HUDEP-2 (cell line): Measurements from ENCODE around the gene NECAB2.

Source experiments
- DNase-seq, 76 experiments: peaks; one replicate each; lab custom pipeline; 2025; ENCODE audit not compliant: unreplicated experiment in 76 of 76; lab: John Stamatoyannopoulos, UW

The NECAB2 gene

GRCh38 chr16:83981799-83982198 lies 13.8 kb downstream of the NECAB2 start:
- no peak for DNase-seq

- no peak for DNase-seq
Measured at GRCh38 chr16:83983491-83983890, 15.4 kb downstream of the NECAB2 start.

DNA sequence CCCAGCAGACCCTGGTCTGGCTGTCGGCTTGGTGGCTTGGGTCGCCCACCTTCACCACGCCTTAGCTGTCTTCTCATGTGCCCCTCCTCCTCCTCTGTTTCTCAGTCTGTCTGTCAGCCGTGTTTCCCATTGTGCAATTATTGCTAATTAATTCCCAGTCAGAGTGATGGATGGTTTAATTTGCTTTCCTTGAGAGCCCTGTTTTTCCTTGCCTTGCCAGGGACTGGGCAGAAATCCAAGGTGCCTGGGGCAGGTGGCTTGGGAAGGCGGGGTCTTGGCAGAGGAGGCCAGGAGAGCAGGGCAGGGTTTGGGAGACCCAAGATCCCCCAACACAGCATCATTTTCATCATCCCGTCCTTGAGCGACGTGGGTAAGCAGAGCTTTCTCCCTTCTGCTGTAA lies 21.3 kb downstream of the NECAB2 start:
- DNase-seq = no peak

DNA sequence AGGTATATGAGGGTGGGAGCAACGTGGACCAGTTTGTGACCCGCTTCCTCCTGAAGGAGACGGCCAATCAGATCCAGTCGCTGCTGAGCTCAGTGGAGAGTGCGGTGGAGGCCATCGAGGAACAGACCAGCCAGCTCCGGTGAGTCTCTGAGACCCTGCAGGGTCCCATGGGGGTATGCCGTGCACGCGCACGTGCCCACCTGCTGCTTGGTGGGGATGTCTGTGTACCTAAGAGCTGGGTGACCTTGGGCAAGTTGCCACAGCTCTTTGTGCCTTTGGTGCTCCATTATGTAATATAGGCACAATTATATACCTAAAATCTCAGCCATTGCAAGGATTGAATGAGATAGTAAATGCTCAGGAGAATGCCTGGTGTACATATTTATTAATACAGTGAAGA lies 22.4 kb downstream of the NECAB2 start:
- DNase-seq = no peak

GRCh38 chr16:83992624-83993023 lies 24.6 kb downstream of the NECAB2 start:
- DNase-seq = peak in 3 of 76 experiments; percentile 2 to 22 (median 5)

GRCh38 chr16:83994087-83994486 lies 26.0 kb downstream of the NECAB2 start:
- DNase-seq = no peak

DNA sequence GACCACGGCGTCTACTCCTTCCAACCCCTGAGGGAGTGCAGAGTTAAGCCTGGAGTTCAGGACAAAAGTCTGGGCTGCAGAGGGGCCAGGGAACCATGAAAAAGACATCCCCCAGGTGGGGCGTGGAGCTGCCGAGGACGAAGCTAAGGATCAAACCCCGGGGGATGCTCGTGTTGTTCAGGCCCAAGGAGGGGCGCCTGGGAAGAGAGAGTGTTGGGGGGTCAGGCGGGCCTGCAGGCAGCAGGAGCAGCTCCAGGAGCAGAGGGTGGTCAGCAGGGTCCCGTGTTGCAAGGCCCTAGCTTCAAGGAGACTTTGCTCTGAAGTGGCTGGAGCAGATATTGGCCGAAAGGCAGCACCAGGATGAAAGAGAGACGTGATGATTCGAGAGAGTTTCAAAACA lies 26.7 kb downstream of the NECAB2 start:
- DNase-seq = no peak

- no peak for DNase-seq
Measured at GRCh38 chr16:83995754-83996153, 27.7 kb downstream of the NECAB2 start.

GRCh38 chr16:83996481-83997252 lies 28.6 kb downstream of the NECAB2 start:
- no peak for DNase-seq

DNA sequence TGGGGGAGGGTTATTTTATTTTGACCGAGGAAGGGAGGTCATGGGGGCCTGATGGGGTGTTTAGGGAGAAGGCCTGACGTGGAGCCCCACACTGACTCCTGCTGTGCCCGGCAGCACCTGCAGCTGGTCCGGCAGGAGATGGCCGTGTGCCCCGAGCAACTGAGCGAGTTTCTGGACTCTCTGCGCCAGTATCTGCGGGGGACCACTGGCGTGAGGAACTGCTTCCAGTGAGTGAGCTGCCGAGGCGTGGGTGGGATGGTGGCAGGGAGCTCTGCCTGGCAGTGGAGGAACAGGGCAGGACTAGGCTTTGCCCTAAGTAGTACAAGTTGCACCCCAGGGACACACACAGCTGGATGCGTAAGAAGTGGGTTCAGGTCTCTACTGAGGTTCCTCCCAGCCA lies 30.0 kb downstream of the NECAB2 start:
- no peak for DNase-seq

GRCh38 chr16:84000989-84001642 lies 33.1 kb downstream of the NECAB2 start:
- no peak for DNase-seq

- DNase-seq = no peak
Measured at GRCh38 chr16:84001726-84002125, 33.7 kb downstream of the NECAB2 start.

GRCh38 chr16:84003038-84003437 lies 35.0 kb downstream of the NECAB2 start:
- no peak for DNase-seq

DNA sequence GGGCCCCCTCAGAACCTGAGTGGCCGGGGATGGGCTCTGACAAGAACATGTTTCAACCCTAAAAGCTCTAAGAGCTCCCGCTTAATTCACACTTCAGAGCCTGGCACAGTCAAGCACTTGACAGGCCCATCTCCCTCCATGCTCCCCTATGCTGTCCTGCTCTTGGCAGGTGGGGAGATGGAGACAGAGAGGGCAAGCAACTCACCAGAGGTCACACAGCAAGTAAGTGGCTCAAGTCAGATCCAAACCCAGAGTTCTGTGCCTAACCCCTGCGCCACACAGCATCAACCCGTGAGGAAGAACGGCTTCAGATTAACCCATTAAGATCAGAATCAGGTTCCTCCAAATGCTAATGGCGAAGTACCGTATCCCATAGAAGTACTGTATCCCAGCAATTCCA lies 36.4 kb downstream of the NECAB2 start:
- DNase-seq = no peak

GRCh38 chr16:84005391-84005790 lies 37.3 kb downstream of the NECAB2 start:
- no peak for DNase-seq

GRCh38 chr16:84007520-84007919 lies 39.5 kb downstream of the NECAB2 start:
- DNase-seq = no peak

DNA sequence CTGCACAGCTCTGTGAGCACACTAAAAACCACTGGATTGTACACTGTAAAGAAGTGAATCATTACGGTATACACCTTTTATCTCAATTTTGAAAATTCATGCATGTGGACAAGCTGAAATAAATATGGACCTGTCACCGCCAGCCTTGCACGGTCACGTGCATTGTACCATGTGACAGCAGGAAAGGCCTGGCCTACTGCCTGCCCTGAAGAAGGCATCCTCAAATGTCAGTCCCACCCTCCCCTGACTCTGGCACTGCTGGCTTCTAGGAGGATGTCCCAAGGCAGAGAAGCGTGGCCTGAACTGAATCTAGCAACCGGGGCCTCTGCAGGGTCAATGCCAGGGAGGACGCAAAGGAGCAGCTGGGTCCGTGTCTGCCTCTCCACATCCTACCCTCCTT lies 39.9 kb downstream of the NECAB2 start:
- no peak for DNase-seq

GRCh38 chr16:84009282-84009681 lies 41.2 kb downstream of the NECAB2 start:
- no peak for DNase-seq

DNA sequence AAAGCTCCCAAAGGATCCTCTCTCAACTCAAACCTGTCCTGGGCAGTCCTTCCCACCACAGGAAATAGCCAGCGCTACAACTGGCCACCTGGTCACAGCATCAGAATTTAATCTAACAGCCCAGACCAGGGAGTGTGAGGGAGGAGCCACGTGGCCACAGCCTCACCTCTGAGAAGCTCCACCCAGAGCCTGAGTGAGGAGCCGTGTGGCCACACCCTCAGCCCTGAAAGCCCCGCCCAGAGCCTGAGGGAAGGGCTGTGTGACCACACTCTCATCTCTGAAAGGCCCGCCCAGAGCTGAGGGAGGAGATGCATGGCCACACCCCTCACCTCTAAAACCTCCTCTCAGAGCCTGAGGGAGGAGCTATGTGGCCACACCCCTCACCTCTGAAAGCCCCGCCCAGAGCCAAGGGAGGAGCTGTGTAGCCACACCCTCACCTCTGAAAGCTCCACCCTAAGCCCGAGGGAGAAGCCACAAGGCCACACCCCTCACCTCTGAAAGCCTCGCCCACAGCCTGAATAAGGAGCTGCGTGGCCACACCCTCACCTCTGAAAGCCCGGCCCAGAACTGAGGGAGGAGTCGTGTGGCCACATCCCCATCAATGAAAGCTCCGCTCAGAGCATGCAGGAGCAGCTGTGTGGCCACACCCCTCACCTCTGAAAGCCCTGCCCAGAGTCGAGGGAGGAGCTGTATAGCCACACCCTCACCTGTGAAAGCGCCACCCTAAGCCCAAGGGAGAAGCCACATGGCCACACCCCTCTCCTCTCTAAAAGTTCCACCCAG lies 45.9 kb downstream of the NECAB2 start:
- DNase-seq = peak in 74 of 76 experiments; percentile 40 to 98 (median 89)

DNA sequence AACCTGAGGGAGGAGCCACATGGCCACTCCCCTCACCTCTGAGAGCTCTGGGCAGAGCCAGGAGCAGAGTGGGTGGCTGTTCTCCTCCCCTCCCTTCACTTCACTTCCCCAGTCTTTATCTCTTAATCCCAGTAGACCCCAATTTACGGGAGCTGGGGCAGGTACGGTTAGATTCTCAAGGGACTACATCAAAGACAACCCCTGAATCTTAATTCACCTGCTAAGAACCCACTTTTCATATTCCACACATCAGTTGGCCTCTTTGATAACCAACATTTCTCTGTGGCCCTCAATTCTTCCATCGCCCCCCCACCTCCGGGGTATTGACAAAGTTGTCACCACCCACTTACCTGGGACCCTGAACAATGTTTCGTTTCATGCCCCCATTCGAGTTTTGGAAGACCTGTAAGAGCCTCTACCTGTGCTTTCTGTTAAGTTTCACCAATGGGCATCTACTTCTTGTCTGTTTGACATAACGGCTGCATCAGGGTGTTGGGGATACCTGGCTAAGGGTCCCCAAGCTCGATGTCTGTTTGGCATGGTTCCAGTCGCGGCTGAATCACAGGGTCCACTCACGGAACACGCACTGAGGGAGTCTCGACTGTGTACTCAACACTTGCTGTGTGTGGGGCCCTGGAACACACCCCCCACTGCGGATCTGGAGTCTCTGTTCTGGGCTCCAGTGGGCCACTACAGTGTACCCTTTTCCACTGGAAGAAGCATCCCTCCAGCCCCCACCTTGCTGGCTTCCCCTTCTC lies 46.7 kb downstream of the NECAB2 start:
- no peak for DNase-seq

GRCh38 chr16:84015399-84015798 lies 47.4 kb downstream of the NECAB2 start:
- DNase-seq = no peak
